ENCODE results near the gene FHAD1. TPM values are rescaled to one million over a fixed set of nuclear protein-coding genes. Genes with fewer than 3 reads are reported as not detected.

The FHAD1 gene
- total RNA-seq, 6 donors from 2014 or later, result 2.0 to 45.8 (median 12.5) TPM

DNA sequence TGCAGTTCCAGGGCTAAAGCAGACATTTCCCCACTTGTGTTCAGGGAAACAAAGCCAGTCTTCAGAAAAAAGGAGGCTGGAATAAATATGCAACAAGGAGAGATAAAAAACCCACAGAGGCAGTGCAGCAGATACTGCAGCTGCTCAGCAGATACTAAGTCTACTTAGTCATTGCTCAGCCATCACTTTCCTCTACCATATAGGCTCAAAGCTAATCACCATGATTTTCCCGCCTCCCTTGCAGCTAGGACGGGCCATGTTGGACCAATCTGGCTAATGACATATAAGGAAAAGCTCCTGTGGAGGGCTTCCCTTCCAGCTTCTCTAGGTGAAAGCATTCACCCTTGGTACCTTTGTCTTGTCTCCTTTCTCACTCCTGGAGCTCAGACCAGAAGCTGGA is 152.7 kb downstream of the FHAD1 start:
- ATAC-seq (ENCODE audit: low FRiP score in 2 of 2), result no peak
- no peak overlapping the region for H3K27ac ChIP-seq
- WGBS, 2 donors, result 96 to 100% methylated on average over 2 of the region's 2 CpGs

GRCh38 chr1:15400627-15401026 is 153.6 kb downstream of the FHAD1 start:
- no peaks in the 10 kb centered on the region for H3K27me3 ChIP-seq
- WGBS, 2 donors, result 80 to 95% methylated on average over 3 of the region's 3 CpGs
- H3K9me3 ChIP-seq, result peaks cover 0 to 8% (median 2%) of the 10 kb centered on the region in 4 donors
- TF ChIP-seq POLR2AphosphoS5 (IDR thresholded peaks at IDR 0.05) (no peak), POLR2A (IDR thresholded peaks at IDR 0.05) (no peak), EP300 (IDR thresholded peaks at IDR 0.05) (no peak), CTCF (IDR thresholded peaks at IDR 0.05) (no peak)
- no peaks in the 10 kb centered on the region for H3K4me1 ChIP-seq
- H3K4me3 ChIP-seq, result no peak overlapping the region
- no peak for DNase-seq
- no peak overlapping the region for H3K27ac ChIP-seq
- no peak for ATAC-seq (ENCODE audit: low FRiP score in 2 of 2)
- no peaks in the 10 kb centered on the region for H3K36me3 ChIP-seq

More for the DNA sequence above, 152.7 kb downstream of the FHAD1 start:
- TF ChIP-seq EP300 (IDR thresholded peaks at IDR 0.05) (no peak), POLR2A (IDR thresholded peaks at IDR 0.05) (no peak), POLR2AphosphoS5 (IDR thresholded peaks at IDR 0.05) (no peak), CTCF (IDR thresholded peaks at IDR 0.05) (no peak)
- Histone ChIP-seq H3K36me3 (no peaks in the 10 kb centered on the region), H3K27me3 (no peaks in the 10 kb centered on the region), H3K4me3 (no peak overlapping the region), H3K9me3 (peaks cover 0 to 8% (median 2%) of the 10 kb centered on the region in 4 donors), H3K4me1 (no peaks in the 10 kb centered on the region)
- no peak for DNase-seq

- H3K4me3 ChIP-seq, result no peak overlapping the region
- 81 to 83% methylated on average over 7 of the region's 7 CpGs for WGBS, 2 donors
- no peaks in the 10 kb centered on the region for H3K4me1 ChIP-seq
- no peaks in the 10 kb centered on the region for H3K27me3 ChIP-seq
- ATAC-seq (ENCODE audit: low FRiP score in 2 of 2) (no peak), DNase-seq (no peak)
- no peak for TF ChIP-seq POLR2AphosphoS5 (IDR thresholded peaks at IDR 0.05)
- TF ChIP-seq EP300 (IDR thresholded peaks at IDR 0.05), result no peak
- no peak for TF ChIP-seq POLR2A (IDR thresholded peaks at IDR 0.05)
- TF ChIP-seq CTCF (IDR thresholded peaks at IDR 0.05), result no peak
- H3K9me3 ChIP-seq, result peaks cover 0 to 8% (median 2%) of the 10 kb centered on the region in 4 donors
- no peak overlapping the region for H3K27ac ChIP-seq
- H3K36me3 ChIP-seq, result no peaks in the 10 kb centered on the region
Observed at GRCh38 chr1:15401391-15402055, 154.5 kb downstream of the FHAD1 start.

GRCh38 chr1:15402809-15403450 is 155.9 kb downstream of the FHAD1 start:
- Histone ChIP-seq H3K36me3 (no peaks in the 10 kb centered on the region), H3K4me3 (no peak overlapping the region), H3K4me1 (no peaks in the 10 kb centered on the region), H3K27me3 (no peaks in the 10 kb centered on the region), H3K9me3 (peaks cover 0 to 8% (median 2%) of the 10 kb centered on the region in 4 donors), H3K27ac (no peak overlapping the region)
- ATAC-seq (ENCODE audit: low FRiP score in 2 of 2), result no peak
- WGBS, 2 donors, result 86 to 90% methylated on average over 4 to 5 of the region's 5 CpGs
- no peak for DNase-seq
- TF ChIP-seq POLR2AphosphoS5 (IDR thresholded peaks at IDR 0.05), result no peak
- no peak for TF ChIP-seq CTCF (IDR thresholded peaks at IDR 0.05)
- no peak for TF ChIP-seq EP300 (IDR thresholded peaks at IDR 0.05)
- no peak for TF ChIP-seq POLR2A (IDR thresholded peaks at IDR 0.05)

Measured in upper lobe of left lung (tissue), 6 donors.